ENCODE data around the gene SETD4.

DNA sequence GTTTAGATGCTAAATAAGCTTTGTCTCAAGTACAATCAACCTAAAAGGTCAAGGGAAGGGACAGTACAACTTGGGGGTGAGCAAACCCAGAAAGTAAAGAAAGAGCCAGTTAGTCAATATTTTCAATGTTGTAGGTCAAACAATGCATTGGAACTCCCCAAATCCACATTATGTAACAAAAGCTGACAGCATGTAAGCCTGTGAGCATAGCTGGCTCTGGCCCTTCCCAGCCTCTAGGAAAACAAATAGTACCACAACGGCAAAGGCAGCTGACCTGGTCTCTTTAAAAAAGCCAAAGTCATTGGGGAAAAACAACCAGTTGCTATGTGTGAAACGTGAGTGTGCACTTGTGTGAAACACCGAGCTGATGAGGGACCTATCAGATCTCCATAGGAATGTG, 12.9 kb upstream of the SETD4 start:
- TF ChIP-seq, protein P1, sequence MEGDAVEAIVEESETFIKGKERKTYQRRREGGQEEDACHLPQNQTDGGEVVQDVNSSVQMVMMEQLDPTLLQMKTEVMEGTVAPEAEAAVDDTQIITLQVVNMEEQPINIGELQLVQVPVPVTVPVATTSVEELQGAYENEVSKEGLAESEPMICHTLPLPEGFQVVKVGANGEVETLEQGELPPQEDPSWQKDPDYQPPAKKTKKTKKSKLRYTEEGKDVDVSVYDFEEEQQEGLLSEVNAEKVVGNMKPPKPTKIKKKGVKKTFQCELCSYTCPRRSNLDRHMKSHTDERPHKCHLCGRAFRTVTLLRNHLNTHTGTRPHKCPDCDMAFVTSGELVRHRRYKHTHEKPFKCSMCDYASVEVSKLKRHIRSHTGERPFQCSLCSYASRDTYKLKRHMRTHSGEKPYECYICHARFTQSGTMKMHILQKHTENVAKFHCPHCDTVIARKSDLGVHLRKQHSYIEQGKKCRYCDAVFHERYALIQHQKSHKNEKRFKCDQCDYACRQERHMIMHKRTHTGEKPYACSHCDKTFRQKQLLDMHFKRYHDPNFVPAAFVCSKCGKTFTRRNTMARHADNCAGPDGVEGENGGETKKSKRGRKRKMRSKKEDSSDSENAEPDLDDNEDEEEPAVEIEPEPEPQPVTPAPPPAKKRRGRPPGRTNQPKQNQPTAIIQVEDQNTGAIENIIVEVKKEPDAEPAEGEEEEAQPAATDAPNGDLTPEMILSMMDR (conservative IDR thresholded peaks at IDR 0.05; ENCODE audit: low read length), result no peak
- TF ChIP-seq EZH2phosphoT487 (IDR thresholded peaks at IDR 0.05; ENCODE audit: borderline replicate concordance), result no peak
